ENCODE results near the gene TBC1D2B.
"Not testable (repeated sequence)": the region's sequence is repeated elsewhere in the genome, so short reads cannot be mapped to it uniquely, and the experiment has no call there.

Gene TBC1D2B

GRCh38 chr15:77967798-77968197, 109.7 kb downstream of the TBC1D2B start:
- peak; percentile 36 for DNase-seq (ENCODE audit: low read depth)
- no peak for TF ChIP-seq CTCF (conservative IDR thresholded peaks at IDR 0.05; ENCODE audit: low read length)
- H3K4me3 ChIP-seq (ENCODE audit: low read length): no peak overlapping the region

- not testable (repeated sequence) for H3K4me3 ChIP-seq (ENCODE audit: low read length); DNase-seq (ENCODE audit: low read depth)
These were observed 110.3 kb downstream of the TBC1D2B start for GRCh38 chr15:77967235-77967615.

GRCh38 chr15:77966540-77967234, 110.8 kb downstream of the TBC1D2B start:
- TF ChIP-seq CTCF (conservative IDR thresholded peaks at IDR 0.05; ENCODE audit: low read length): peak; percentile 91
- no peak overlapping the region for H3K4me3 ChIP-seq (ENCODE audit: low read length)
- peak; percentile 53 for DNase-seq (ENCODE audit: low read depth)

- TF ChIP-seq CTCF (conservative IDR thresholded peaks at IDR 0.05; ENCODE audit: low read length): no peak
- DNase-seq (ENCODE audit: low read depth): no peak
- H3K4me3 ChIP-seq (ENCODE audit: low read length): no peak overlapping the region
These were observed 113.3 kb downstream of the TBC1D2B start for GRCh38 chr15:77964193-77964592.

- H3K4me3 ChIP-seq (ENCODE audit: low read length): peak overlapping the region; percentile 44
- TF ChIP-seq CTCF (conservative IDR thresholded peaks at IDR 0.05; ENCODE audit: low read length): peak; percentile 92
- peak; percentile 43 for DNase-seq (ENCODE audit: low read depth)
These were observed 118.1 kb downstream of the TBC1D2B start for GRCh38 chr15:77959432-77959879.

- not testable (repeated sequence) for DNase-seq (ENCODE audit: low read depth); H3K4me3 ChIP-seq (ENCODE audit: low read length)
These were observed 118.6 kb downstream of the TBC1D2B start for GRCh38 chr15:77958716-77959431.

- DNase-seq (ENCODE audit: low read depth); H3K4me3 ChIP-seq (ENCODE audit: low read length): not testable (repeated sequence)
These were observed 119.5 kb downstream of the TBC1D2B start for GRCh38 chr15:77958021-77958420.

- DNase-seq (ENCODE audit: low read depth): peak; percentile 39
- H3K4me3 ChIP-seq (ENCODE audit: low read length): not testable (repeated sequence)
These were observed 123.6 kb downstream of the TBC1D2B start for GRCh38 chr15:77953926-77954325.

- not testable (repeated sequence) for DNase-seq (ENCODE audit: low read depth); H3K4me3 ChIP-seq (ENCODE audit: low read length)
These were observed 124.5 kb downstream of the TBC1D2B start for GRCh38 chr15:77952928-77953446.

- H3K4me3 ChIP-seq (ENCODE audit: low read length); DNase-seq (ENCODE audit: low read depth): not testable (repeated sequence)
These were observed 126.3 kb downstream of the TBC1D2B start for GRCh38 chr15:77951105-77951786.

GRCh38 chr15:77950470-77950869, 127.0 kb downstream of the TBC1D2B start:
- not testable (repeated sequence) for H3K4me3 ChIP-seq (ENCODE audit: low read length); DNase-seq (ENCODE audit: low read depth)
